Stimulated activated CD8-positive, alpha-beta memory T cell treated with anti-CD3 and anti-CD28 coated beads, Interleukin-7, amount 100 ng/mL, for 1 hour (primary cell): ENCODE data around the gene CITED2.
"Not testable (repeated sequence)": the region's sequence is repeated elsewhere in the genome, so short reads cannot be mapped to it uniquely, and the experiment has no call there.

Source experiments
- DNase-seq, 2 donors: peaks; one replicate each; pipeline ENCODE4 v3.0.0-alpha.2; 2020; ENCODE audit warnings: low read depth in 2 of 2

Gene CITED2

GRCh38 chr6:139364982-139365379 lies 9.5 kb downstream of the CITED2 start:
- DNase-seq = no peak

- no peak for DNase-seq
Measured at GRCh38 chr6:139364302-139364981, 10.0 kb downstream of the CITED2 start.

GRCh38 chr6:139363797-139364196 lies 10.7 kb downstream of the CITED2 start:
- not testable (repeated sequence) for DNase-seq

DNA sequence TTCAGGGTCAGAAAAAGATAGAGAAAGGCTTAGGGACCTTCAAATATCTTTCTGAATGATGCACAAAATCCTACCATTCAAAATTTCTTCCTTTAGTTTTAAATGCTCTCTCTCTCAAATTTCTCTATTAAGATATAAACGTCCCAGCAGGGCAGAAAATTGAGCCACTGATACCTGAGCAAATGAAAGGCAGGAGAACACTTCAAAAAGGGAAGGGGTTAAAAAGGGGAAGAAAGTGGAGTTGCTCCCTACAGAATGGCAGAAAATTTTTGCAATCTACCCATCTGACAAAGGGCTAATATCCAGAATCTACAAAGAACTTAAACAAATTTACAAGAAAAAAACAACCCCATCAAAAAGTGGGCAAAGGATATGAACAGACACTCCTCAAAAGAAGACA lies 11.3 kb downstream of the CITED2 start:
- not testable (repeated sequence) for DNase-seq

GRCh38 chr6:139361211-139361610 lies 13.2 kb downstream of the CITED2 start:
- DNase-seq = no peak

GRCh38 chr6:139356924-139357323 lies 17.5 kb downstream of the CITED2 start:
- no peak for DNase-seq

DNA sequence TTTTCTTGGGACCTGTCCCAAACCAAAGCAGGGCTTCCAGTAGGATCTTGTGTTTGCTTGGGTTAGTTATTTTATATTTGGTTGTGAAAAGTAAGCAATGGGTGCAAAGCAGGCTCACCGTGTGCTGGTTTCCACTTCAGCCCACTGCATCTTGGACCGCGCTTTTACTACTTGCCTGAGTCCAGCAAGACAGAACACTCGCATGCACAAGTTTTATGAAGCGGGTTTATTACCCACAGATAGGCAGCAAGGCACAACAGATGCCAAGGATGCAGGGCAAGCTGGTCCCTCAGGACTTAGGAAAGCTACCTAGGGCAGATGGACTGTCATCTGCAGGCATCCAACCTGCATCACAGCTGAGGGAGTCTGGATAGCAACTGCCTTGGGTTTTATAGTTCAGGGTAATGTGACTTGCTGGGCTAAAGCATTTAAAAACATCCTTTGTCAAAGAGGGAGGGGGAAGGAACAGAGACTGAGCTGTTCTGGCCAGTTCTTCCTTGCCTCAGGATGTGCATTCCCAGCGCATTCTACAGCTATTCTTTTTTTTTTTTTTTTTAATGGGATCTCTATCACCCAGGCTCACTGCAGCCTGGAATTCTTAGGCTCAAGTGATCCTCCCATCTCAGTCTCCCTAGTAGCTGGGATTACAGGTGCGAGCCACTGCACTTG lies 18.5 kb downstream of the CITED2 start:
- no peak for DNase-seq

- no peak for DNase-seq
Measured at GRCh38 chr6:139355172-139355571, 19.3 kb downstream of the CITED2 start.

GRCh38 chr6:139354189-139354588 lies 20.3 kb downstream of the CITED2 start:
- no peak for DNase-seq

DNA sequence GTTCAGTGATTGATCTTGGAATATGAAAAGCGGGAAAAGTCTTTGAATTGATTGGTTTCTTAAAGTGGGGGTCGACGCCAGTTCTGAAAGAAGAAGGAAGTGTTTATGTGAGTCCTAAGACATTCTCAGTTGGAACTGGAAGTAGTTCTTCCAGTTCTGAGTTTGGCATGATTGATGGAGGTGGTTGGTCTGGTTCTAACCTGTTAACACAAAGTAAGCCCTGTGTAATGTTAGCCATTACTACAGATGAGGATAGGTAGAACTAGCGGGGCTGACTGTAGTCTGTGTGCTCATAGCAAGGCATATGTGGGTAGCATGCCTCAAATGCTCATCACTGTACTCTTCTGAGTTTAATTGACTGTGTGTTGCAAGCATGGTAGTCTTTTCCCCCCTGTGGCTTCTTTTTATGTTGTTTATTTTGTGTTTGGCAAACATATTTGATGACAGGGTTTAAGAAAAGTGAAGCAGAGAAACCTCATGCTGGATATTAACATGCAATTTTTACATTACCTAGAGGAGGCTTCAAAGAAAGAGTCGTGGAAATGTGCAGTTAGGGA lies 24.9 kb downstream of the CITED2 start:
- DNase-seq = no peak

- DNase-seq = no peak
Measured at GRCh38 chr6:139346392-139346791, 28.1 kb downstream of the CITED2 start.

DNA sequence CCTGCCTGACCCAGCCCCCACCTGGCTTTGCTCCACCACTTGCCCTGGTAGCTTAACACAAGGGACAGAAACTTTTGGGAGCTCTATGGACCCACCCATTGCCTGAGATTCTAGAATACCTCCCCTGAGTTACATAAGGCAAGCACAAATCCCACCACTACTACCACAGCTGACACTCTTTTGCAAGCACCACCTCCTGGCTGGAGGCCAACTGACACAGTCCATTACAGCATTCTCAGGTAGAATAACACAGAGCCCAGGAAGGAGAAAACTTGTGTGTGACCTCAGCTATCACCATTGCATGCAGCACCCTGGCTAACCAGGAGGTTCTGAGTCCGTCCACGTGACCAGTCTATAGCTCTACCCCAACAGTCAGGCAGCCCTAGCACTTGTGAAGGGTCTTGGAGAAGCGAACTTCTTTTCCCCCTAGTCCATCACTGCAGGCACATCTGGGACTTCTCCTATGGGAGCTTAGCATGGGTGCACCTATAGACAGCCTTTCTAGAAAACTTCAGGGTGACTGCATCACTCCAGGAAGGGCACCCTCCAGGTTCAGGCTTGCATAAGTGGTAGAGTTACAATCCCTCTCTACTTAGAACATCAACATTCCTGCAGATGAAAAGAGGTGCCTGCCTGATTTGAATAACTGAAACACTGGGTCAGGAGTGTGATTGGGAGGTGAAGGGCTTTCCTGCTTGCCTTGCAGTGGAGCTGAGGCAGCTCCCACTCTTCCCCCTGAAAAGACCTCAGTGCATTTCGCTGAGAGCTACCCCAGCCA lies 30.1 kb downstream of the CITED2 start:
- no peak for DNase-seq

DNA sequence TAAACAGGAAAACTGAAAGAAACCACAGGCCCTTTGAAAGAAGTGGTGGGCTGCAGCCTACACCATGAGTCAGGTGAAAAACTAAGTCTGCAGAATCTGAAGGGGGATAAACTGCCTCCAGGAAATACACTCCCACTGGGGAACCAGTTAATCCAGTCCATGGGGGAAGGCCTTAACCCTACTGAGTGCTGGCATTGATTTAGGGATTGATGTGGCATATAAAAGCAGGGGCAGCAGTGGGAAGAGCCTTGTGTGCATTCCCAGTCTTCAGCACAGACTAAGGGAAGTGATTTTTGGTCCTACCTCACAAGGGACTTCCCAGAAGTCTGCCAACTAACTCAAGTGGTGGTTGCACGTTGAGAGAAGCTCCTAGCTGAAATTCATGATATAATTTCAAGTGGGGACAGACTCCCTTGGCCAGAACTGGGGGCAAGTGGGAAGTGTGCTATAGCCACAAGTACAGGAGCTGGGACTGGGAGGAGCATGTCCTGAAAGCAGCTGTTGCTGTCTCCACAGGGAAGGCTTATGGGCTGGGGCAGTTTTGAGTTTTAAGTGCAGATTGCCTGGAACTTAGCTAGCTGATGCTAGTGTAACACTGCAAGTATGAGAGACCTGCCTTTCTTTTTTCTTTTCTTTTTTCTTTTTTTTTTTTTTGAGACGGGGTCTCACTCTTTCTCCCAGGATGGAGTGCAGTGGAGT lies 31.2 kb downstream of the CITED2 start:
- DNase-seq = no peak

- DNase-seq = no peak
Measured at GRCh38 chr6:139341060-139341459, 33.4 kb downstream of the CITED2 start.

GRCh38 chr6:139338795-139339194 lies 35.7 kb downstream of the CITED2 start:
- DNase-seq = no peak

GRCh38 chr6:139337830-139338229 lies 36.6 kb downstream of the CITED2 start:
- DNase-seq = no peak

GRCh38 chr6:139337001-139337400 lies 37.4 kb downstream of the CITED2 start:
- DNase-seq = no peak

GRCh38 chr6:139336488-139336887 lies 38.0 kb downstream of the CITED2 start:
- DNase-seq = no peak

DNA sequence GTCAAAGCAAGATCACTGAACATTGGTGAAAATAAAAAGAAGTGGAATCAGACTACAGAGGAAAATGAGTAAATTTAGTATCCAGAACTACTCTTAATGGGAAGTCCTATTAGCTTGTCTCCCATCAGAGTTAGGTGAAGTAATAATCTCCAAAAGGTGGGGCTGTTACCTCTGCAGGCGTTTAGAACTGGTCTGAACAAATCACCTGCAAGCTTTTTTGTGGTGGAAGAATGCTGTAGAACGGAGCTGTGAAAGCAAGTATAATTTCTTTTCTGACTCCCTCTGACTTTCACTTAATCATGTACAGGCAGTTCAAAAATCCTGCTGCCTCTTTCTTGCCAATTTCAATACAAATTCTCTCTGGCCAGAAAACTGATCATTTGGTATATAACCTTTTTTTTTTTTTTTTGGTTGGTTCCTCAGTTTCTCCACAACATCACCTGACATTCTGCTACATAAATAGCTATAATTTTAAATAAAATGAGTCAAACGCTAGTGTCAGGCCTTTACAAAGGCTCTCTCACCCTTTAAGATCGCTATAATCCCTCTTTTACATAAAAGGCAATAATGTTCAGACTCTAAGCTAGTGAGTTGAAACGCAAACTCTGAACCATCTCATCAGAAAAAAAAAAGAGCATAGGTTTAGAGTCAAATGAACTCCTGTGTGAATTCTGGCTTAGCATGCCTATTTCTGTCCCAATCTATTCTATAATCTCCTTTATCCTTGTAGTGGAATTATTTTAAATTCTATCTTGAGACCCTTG lies 38.8 kb downstream of the CITED2 start:
- no peak for DNase-seq

- DNase-seq = no peak
Measured at GRCh38 chr6:139334806-139335446, 39.5 kb downstream of the CITED2 start.
